Measurements from ENCODE around the gene DECR2.

GRCh38 chr16:442976-443375 lies 41.3 kb downstream of the DECR2 start:
- TF ChIP-seq TARDBP (IDR thresholded peaks at IDR 0.05; ENCODE audit: borderline replicate concordance) (no peak), CTCF (IDR thresholded peaks at IDR 0.05 in 2 of 3, conservative IDR thresholded peaks at IDR 0.05 in 1 of 3; ENCODE audit: control insufficient read depth in 2 of 3, extremely low read depth in 1 of 3, insufficient read depth in 1 of 3, low read depth in 3 of 3, low read length in 3 of 3) (no peak), ESRRA (IDR thresholded peaks at IDR 0.05; ENCODE audit: low read length) (no peak), POLR2A (IDR thresholded peaks at IDR 0.05; ENCODE audit: low read depth, low read length) (no peak), POLR2AphosphoS5 (IDR thresholded peaks at IDR 0.05; ENCODE audit: low read length) (no peak), USF2 (IDR thresholded peaks at IDR 0.05; ENCODE audit: borderline replicate concordance, low read depth, low read length) (no peak), RCOR1 (conservative IDR thresholded peaks at IDR 0.05; ENCODE audit: low read depth, low read length) (no peak), MEF2A (IDR thresholded peaks at IDR 0.05; ENCODE audit: insufficient read depth, low read depth, low read length) (no peak), SPI1 (IDR thresholded peaks at IDR 0.05; ENCODE audit: borderline replicate concordance, insufficient read depth, low read depth, low read length) (no peak), CBFB (IDR thresholded peaks at IDR 0.05; ENCODE audit: low read depth) (no peak), NR2C1 (IDR thresholded peaks at IDR 0.05) (no peak), RFX5 (IDR thresholded peaks at IDR 0.05; ENCODE audit: low read depth, low read length) (no peak), BCLAF1 (IDR thresholded peaks at IDR 0.05) (no peak), JUND (IDR thresholded peaks at IDR 0.05; ENCODE audit: low read depth, low read length) (no peak)

Data from GM12878 (cell line).